Occipital lobe (tissue), 2 donors: Measurements from ENCODE around the gene COX20. TPM values are rescaled to one million over a fixed set of nuclear protein-coding genes. Genes with fewer than 3 reads are reported as not detected.

Experiments
- DNase-seq: peaks from one replicate; lab custom pipeline; 2025; lab: John Stamatoyannopoulos, UW
- total RNA-seq: library from RNA; depleted of rRNA; stranded (reverse); fragments of >200 nt; gene quantifications from one replicate; pipeline ENCODE4 v1.2.3, GENCODE V29; 2014

Gene COX20
- total RNA-seq, 1 donor from 2014 or later: 71.1 TPM

DNA sequence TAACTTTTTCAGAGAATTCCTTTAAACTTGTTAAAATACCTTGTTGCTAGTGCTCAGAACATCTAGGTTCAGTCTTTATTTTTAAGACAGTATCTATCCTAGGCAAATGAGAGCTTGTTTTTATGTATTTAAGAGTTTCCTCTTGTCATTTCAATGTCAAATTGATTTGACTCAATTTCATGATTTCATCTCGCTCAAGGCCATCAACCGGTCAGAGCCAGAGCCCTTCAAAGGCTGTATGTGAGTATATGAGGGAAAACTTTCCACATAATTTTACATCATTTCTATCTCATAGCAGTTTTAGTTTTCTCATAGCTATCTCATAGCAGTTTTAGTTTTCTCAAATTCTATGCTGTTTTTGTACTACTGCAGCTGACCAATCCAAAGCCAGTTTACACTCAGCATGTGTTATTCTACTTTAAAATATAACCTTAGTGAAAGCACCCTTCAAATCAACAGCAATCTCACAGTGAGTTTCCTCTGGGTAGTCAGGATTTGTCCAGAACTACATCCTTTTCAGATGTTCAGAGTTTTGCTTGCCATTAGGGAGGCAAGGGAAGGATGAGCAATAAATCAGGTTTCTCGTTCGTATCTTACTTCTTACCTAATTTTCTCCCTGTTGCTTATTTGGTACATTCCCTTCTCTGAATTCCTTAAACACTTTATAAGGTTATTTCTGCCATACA, 16.2 kb downstream of the COX20 start:
- DNase-seq: no peak

- DNase-seq: no peak
Measured at GRCh38 chr1:244852694-244853093, 17.2 kb downstream of the COX20 start.

- DNase-seq: no peak
Measured at GRCh38 chr1:244854166-244854565, 18.7 kb downstream of the COX20 start.

- no peak for DNase-seq
Measured at GRCh38 chr1:244854865-244855578, 19.6 kb downstream of the COX20 start.

- no peak for DNase-seq
Measured at GRCh38 chr1:244857761-244858160, 22.3 kb downstream of the COX20 start.

DNA sequence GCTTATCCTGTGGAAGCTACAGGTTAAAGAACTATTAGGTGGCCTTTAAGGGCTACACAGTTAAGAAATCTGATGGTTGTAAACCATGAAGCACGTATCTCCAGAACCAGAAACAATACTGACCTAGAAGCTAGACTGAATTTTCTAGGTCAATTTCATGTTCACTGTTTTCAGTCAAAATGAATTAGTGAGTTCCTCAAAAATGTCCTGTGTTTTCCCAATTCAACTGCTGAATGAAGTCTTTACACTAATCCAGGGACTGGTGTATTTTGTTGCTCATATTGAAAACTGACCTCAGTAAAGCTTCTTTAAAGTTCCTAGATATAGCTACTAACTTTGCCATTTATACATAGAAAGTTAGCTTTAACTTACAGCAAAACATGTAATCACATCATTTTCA, 22.9 kb downstream of the COX20 start:
- DNase-seq: no peak

DNA sequence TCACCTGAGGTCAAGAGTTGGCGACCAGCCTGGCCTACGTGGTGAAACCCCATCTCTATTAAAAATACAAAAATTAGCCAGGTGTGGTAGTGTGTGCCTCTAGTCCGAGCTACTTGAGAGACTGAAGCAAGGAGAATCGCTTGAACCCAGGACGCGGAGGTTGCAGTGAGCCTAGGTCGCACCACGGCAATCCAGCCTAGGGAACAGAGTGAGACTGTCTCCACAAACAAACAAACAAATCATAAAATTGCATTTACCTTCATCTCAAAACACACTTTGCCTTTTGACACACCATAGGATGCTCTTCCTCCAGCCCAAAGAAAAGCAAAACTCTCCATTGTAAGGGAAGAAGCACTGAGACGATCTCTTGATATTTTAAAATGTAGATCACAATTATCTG, 24.6 kb downstream of the COX20 start:
- no peak for DNase-seq

GRCh38 chr1:244860914-244861610, 25.6 kb downstream of the COX20 start:
- no peak for DNase-seq

DNA sequence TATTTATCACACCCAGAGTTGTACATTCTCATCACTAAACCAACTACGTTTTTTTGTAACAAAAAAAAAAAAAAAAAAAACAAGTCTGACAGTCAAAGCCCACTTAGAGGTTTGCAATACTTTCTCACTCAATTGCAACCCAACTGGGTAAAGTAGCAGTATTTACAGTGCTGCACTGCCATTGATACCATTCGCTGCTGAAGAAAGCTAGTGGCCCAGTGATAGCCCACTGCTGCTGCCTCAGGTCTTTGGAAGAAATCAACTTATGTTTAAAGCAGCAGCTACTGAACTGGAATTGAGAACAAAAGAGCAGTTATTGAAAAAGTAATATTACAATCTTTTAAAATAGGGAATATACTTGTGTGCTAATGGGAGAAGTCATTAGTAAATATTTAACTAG, 26.2 kb downstream of the COX20 start:
- no peak for DNase-seq

DNA sequence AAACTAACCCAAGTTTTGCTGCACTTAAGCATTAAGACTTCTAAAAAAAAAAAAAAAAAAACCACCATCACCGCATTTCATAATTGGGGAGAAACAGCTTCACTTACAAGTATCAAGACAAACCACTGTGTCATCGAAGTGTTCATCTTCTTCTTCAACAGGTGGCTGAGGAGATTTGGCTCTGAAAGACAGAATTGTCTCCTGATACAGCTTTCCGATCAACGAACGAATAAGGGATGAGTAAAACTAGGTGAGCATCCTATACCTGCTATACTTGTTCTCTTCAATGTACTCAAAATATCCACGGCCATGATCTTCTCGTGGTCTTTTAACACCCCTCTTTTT, 26.9 kb downstream of the COX20 start:
- DNase-seq: no peak

- peak; percentile 94 for DNase-seq
Measured at GRCh38 chr1:244862699-244863490, 27.4 kb downstream of the COX20 start.

GRCh38 chr1:244863491-244864252, 28.2 kb downstream of the COX20 start:
- DNase-seq: peak; percentile 18

DNA sequence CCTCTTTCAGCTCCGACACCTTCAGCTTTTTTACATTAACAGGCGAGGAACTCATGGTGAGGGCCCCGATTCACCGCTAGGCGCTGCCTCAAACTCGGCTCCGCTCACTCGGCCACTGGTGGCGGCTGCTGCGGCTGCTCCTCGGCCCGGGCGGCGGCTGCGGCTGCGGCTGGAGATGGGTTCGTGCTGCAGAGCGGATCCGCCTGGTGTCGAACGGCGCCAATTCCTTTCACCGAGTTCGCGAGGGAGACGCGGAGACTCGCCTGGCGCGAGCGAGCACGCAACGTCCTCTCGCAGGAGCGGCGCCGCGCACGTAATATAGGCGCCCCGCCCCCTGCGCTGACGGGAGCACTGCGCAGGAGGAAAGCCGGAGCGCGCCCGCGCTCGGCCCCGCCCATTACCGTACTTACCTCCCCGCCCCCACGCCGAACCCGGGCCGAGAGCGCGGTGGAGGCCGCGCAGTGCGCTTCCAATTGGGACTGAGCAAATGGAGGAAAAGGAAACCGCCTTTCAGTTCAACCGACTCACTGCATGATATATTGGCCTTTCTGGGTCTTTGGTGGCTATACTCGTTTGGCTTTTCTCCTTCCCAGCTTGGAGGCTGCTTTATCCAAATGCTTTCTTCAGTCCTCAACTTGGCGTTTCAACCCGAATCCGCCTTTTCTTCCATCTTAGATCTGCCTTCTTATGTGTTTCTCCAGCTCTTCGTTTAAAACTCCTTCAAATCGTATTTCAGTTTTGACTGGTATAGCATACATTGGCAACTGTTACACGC, 29.0 kb downstream of the COX20 start, which contains the start of gene HNRNPU:
Gene HNRNPU (minus strand): TSS at position 291 of the 775 bp plus-strand sequence. CDS start 236 bp downstream, at position 55.
- DNase-seq: peak; percentile 95

- no peak for DNase-seq
Measured at GRCh38 chr1:244865028-244865371, 29.5 kb downstream of the COX20 start.

- DNase-seq: no peak
Measured at GRCh38 chr1:244865820-244866219, 30.4 kb downstream of the COX20 start.

GRCh38 chr1:244866355-244866754, 30.9 kb downstream of the COX20 start:
- no peak for DNase-seq

GRCh38 chr1:244868484-244869363, 33.3 kb downstream of the COX20 start:
- no peak for DNase-seq

DNA sequence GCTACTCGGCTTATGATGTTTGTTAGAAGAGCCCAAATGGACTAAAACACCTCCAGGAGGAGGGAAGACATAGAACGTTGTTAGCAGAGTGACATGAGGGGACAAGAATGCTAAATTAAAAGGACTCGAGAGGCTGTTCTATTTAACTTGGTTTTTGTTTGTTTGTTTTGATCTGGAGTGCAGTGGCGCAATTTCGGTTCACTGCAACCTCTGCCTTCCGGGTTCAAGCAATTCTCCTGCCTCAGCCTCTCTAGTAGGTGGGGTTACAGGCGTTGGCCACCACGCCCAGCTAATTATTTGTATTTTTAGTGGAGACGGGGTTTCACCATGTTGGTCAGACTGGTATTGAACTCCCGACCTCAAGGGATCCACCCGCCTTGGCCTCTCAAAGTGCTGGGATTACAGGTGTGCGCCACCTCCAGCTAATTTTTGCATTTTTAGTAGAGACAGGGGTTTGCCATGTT, 33.9 kb downstream of the COX20 start:
- no peak for DNase-seq

GRCh38 chr1:244869950-244870349, 34.5 kb downstream of the COX20 start:
- no peak for DNase-seq
